GM23338 (cell line): ENCODE measurements around the gene SHPK. TPM values are rescaled to one million over a fixed set of nuclear protein-coding genes. Genes with fewer than 3 reads are reported as not detected.
"Not testable (repeated sequence)": the region's sequence is repeated elsewhere in the genome, so short reads cannot be mapped to it uniquely, and the experiment has no call there.

ENCODE experiments used
- ATAC-seq: fragments of 200-7000 bp; cut with Tn5 transposase; 3 replicates; pipeline ENCODE4 v1.9.1; 2020
- DNase-seq: peaks from one replicate; pipeline ENCODE4 v3.0.0-alpha.2; 2015; ENCODE audit warnings: low spot score
- H2AFZ ChIP-seq: fragments of 200-600 bp; sonication (generic); 2 replicates; pipeline ENCODE4 v1.8.0; 2016; ENCODE audit warnings: antibody characterized with exemption, mild to moderate bottlenecking, moderate library complexity
- H3F3A ChIP-seq: fragments of 200-600 bp; sonication (generic); replicated peaks from 2 replicates; pipeline ENCODE4 v1.8.0; 2017; ENCODE audit warnings: antibody characterized with exemption, mixed run types, low read depth
- H3K27ac ChIP-seq: fragments of 200-600 bp; sonication (generic); 2 replicates; pipeline ENCODE4 v1.6.1; 2016; ENCODE audit warnings: low read depth
- H3K27me3 ChIP-seq: fragments of 200-600 bp; sonication (generic); 2 replicates; pipeline ENCODE4 v1.8.0; 2016; ENCODE audit warnings: mild to moderate bottlenecking, mixed run types, moderate library complexity; ENCODE audit not compliant: insufficient read depth
- H3K36me3 ChIP-seq: fragments of 200-600 bp; sonication (generic); 2 replicates; pipeline ENCODE4 v1.8.0; 2016; ENCODE audit warnings: mild to moderate bottlenecking; ENCODE audit not compliant: insufficient read depth
- H3K4me1 ChIP-seq: fragments of 200-600 bp; sonication (generic); 2 replicates; pipeline ENCODE4 v1.8.0; 2016; ENCODE audit warnings: mild to moderate bottlenecking, moderate library complexity; ENCODE audit not compliant: insufficient read depth
- H3K4me2 ChIP-seq: fragments of 200-600 bp; sonication (generic); 2 replicates; pipeline ENCODE4 v1.7.1; 2017; ENCODE audit warnings: mixed run types
- H3K4me3 ChIP-seq: fragments of 200-600 bp; sonication (generic); 2 replicates; pipeline ENCODE4 v1.6.1; 2016; ENCODE audit warnings: mixed run types
- H3K79me2 ChIP-seq: fragments of 200-600 bp; sonication (generic); replicated peaks from 2 replicates; pipeline ENCODE4 v1.8.0; 2017; ENCODE audit warnings: mild to moderate bottlenecking; ENCODE audit not compliant: insufficient read depth
- H3K9me2 ChIP-seq: fragments of 200-600 bp; sonication (generic); 2 replicates; pipeline ENCODE4 v1.8.0; 2017; ENCODE audit not compliant: insufficient read depth
- H4K20me1 ChIP-seq: fragments of 200-600 bp; sonication (generic); replicated peaks from 2 replicates; pipeline ENCODE4 v1.8.0; 2017; ENCODE audit warnings: mild to moderate bottlenecking; ENCODE audit not compliant: insufficient read depth
- H3K27ac Mint-ChIP-seq: 2 replicates; pipeline ENCODE4 v1.8.0; 2020; ENCODE audit warnings: inconsistent platforms, mild to moderate bottlenecking, moderate library complexity, mixed read lengths
- H3K27me3 Mint-ChIP-seq: 3 replicates; pipeline ENCODE4 v1.8.0; 2022; ENCODE audit warnings: low read depth, mild to moderate bottlenecking, moderate library complexity, mixed read lengths, inconsistent platforms; ENCODE audit not compliant: insufficient read depth, poor library complexity
- H3K36me3 Mint-ChIP-seq: 3 replicates; pipeline ENCODE4 v1.8.0; 2021; ENCODE audit warnings: low read depth, mild to moderate bottlenecking, inconsistent platforms, moderate library complexity, mixed read lengths
- H3K4me1 Mint-ChIP-seq: 3 replicates; pipeline ENCODE4 v1.8.0; 2020; ENCODE audit warnings: mild to moderate bottlenecking, inconsistent platforms, mixed read lengths
- H3K4me3 Mint-ChIP-seq: 3 replicates; pipeline ENCODE4 v1.8.0; 2021; ENCODE audit warnings: moderate library complexity, mild to moderate bottlenecking, inconsistent platforms, mixed read lengths
- H3K9me3 Mint-ChIP-seq: 3 replicates; pipeline ENCODE4 v1.8.0; 2020; ENCODE audit warnings: moderate library complexity, mild to moderate bottlenecking, inconsistent platforms, mixed read lengths
- EZH2 ChIP-seq: fragments of 200-600 bp; sonication (generic); IDR thresholded peaks from one replicate; pipeline ENCODE4 v1.8.0; 2017; ENCODE audit warnings: antibody characterized with exemption, mild to moderate bottlenecking, low read depth; ENCODE audit not compliant: unreplicated experiment
- JUNB ChIP-seq: IDR thresholded peaks from one replicate; pipeline ENCODE4 v1.6.1; 2016; ENCODE audit warnings: antibody characterized with exemption; ENCODE audit not compliant: unreplicated experiment
- POLR2AphosphoS5 ChIP-seq: IDR thresholded peaks from 2 replicates; pipeline ENCODE4 v1.6.1; 2016; ENCODE audit warnings: antibody characterized with exemption, low read depth
- ZNF114 ChIP-seq: fragments of 250-450 bp; sonication (Bioruptor Pico); IDR thresholded peaks from 2 replicates; pipeline ENCODE4 v1.5.0; 2020; ENCODE audit warnings: mild to moderate bottlenecking, moderate library complexity
- polyA plus RNA-seq: library from polyadenylated mRNA; unstranded; fragments of >200 nt; fragmentation: Nextera tagmentation; extraction: Ambion mirVana; gene quantifications from 2 replicates; pipeline ENCODE4 v1.2.1, GENCODE V29; 2016
- total RNA-seq: library from RNA; depleted of rRNA; stranded (reverse); fragments of >200 nt; shearing (Covaris generic); gene quantifications from 2 replicates; pipeline ENCODE4 v1.2.3, GENCODE V29; 2014
- TF ChIP-seq, protein P1 (sequence below): fragments of 250-450 bp; sonication (Bioruptor Pico); IDR thresholded peaks from 2 replicates; pipeline ENCODE4 v1.5.0; 2020; ENCODE audit warnings: mild to moderate bottlenecking, moderate library complexity

The SHPK gene
- total and polyA plus RNA-seq, 2 experiments from 2014 or later = 11.5 to 34.3 TPM

DNA sequence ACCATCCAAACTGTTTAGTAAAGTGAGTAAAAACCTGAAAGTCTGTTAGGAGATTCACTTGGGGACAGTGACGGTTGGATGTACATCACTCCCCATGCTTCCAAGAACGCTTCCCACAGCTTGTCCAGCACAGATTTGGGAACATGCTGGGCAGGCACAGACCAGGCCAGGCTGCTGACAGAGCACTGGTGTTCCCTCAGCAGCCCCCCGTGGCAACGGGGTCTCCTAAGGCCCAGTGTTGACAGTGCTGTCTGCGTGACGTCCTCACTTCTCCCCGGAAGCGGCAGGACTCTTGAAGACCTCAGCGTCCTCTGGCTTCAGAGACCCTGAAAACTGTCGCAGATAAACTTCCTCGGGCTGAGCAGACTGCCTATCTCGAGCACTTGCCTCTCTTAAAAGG is 69.5 kb downstream of the SHPK start (continued):
- TF ChIP-seq, protein P1, sequence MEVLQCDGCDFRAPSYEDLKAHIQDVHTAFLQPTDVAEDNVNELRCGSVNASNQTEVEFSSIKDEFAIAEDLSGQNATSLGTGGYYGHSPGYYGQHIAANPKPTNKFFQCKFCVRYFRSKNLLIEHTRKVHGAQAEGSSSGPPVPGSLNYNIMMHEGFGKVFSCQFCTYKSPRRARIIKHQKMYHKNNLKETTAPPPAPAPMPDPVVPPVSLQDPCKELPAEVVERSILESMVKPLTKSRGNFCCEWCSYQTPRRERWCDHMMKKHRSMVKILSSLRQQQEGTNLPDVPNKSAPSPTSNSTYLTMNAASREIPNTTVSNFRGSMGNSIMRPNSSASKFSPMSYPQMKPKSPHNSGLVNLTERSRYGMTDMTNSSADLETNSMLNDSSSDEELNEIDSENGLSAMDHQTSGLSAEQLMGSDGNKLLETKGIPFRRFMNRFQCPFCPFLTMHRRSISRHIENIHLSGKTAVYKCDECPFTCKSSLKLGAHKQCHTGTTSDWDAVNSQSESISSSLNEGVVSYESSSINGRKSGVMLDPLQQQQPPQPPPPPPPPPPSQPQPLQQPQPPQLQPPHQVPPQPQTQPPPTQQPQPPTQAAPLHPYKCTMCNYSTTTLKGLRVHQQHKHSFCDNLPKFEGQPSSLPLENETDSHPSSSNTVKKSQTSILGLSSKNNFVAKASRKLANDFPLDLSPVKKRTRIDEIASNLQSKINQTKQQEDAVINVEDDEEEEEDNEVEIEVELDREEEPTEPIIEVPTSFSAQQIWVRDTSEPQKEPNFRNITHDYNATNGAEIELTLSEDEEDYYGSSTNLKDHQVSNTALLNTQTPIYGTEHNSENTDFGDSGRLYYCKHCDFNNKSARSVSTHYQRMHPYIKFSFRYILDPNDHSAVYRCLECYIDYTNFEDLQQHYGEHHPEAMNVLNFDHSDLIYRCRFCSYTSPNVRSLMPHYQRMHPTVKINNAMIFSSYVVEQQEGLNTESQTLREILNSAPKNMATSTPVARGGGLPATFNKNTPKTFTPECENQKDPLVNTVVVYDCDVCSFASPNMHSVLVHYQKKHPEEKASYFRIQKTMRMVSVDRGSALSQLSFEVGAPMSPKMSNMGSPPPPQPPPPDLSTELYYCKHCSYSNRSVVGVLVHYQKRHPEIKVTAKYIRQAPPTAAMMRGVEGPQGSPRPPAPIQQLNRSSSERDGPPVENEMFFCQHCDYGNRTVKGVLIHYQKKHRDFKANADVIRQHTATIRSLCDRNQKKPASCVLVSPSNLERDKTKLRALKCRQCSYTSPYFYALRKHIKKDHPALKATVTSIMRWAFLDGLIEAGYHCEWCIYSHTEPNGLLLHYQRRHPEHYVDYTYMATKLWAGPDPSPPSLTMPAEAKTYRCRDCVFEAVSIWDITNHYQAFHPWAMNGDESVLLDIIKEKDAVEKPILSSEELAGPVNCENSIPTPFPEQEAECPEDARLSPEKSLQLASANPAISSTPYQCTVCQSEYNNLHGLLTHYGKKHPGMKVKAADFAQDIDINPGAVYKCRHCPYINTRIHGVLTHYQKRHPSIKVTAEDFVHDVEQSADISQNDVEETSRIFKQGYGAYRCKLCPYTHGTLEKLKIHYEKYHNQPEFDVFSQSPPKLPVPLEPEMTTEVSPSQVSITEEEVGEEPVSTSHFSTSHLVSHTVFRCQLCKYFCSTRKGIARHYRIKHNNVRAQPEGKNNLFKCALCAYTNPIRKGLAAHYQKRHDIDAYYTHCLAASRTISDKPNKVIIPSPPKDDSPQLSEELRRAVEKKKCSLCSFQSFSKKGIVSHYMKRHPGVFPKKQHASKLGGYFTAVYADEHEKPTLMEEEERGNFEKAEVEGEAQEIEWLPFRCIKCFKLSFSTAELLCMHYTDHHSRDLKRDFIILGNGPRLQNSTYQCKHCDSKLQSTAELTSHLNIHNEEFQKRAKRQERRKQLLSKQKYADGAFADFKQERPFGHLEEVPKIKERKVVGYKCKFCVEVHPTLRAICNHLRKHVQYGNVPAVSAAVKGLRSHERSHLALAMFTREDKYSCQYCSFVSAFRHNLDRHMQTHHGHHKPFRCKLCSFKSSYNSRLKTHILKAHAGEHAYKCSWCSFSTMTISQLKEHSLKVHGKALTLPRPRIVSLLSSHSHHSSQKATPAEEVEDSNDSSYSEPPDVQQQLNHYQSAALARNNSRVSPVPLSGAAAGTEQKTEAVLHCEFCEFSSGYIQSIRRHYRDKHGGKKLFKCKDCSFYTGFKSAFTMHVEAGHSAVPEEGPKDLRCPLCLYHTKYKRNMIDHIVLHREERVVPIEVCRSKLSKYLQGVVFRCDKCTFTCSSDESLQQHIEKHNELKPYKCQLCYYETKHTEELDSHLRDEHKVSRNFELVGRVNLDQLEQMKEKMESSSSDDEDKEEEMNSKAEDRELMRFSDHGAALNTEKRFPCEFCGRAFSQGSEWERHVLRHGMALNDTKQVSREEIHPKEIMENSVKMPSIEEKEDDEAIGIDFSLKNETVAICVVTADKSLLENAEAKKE (CRISPR knock-in tag) = no peak
- TF ChIP-seq POLR2AphosphoS5 = no peak
- no peak for TF ChIP-seq JUNB
- TF ChIP-seq EZH2 = no peak

DNA sequence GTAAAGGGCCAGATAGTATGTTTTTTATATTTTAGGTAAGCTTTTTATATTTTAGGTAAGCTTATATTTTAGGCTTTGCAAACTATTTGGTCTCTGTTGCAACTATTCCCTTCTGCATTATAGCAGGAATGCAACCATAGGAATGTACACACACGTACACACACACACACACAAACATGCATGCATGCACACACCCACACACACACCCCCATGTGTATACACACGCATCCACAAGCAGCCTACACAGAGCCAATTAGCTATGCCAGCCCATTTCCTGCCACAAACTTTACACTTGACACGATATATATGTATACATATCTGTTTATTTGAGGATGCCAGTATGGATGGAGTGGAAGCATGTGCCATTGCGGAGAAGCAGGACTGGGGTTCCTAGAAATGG is 70.9 kb downstream of the SHPK start:
- Histone ChIP-seq H3K27me3 (no peaks in the 10 kb centered on the region), H2AFZ (no peak overlapping the region), H3F3A (no peaks in the 10 kb centered on the region), H3K4me2 (no peak overlapping the region), H4K20me1 (no peaks in the 10 kb centered on the region), H3K4me1 (no peaks in the 10 kb centered on the region), H3K9me2 (no peaks in the 10 kb centered on the region), H3K36me3 (no peaks in the 10 kb centered on the region), H3K79me2 (no peaks in the 10 kb centered on the region), H3K4me3 (no peak overlapping the region), H3K27ac (no peak overlapping the region)
- Mint-ChIP-seq H3K27ac (no peak overlapping the region), H3K4me3 (no peak overlapping the region), H3K36me3 (peaks cover 25% of the 10 kb centered on the region), H3K4me1 (no peaks in the 10 kb centered on the region), H3K9me3 (0 out of 3 replicates have a peak, but pooled peaks cover 3% of the 10 kb centered on the region), H3K27me3 (peaks cover 8% of the 10 kb centered on the region)
- ATAC-seq (no peak), DNase-seq (no peak)
- TF ChIP-seq ZNF114 (CRISPR knock-in tag) = no peak
- TF ChIP-seq, protein P1 (CRISPR knock-in tag) = no peak

DNA sequence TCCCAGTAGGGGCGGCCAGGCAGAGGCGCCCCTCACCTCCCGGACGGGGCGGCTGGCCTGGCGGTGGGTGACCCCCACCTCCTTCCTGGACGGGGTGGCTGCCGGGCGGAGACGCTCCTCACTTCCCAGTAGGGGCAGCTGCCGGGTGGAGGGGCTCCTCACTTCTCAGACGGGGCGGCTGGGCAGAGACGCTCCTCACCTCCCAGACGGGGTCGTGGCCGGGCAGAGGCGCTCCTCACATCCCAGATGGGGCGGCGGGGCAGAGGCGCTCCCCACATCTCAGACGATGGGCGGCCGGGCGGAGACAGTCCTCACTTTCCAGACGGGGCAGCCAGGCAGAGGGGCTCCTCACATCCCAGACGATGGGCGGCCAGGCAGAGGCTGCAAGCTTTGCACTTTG is 71.8 kb downstream of the SHPK start:
- H3K4me1 Mint-ChIP-seq, H3K36me3 ChIP-seq, H3K4me2 ChIP-seq, H3K4me3 ChIP-seq, ATAC-seq, H3K27ac Mint-ChIP-seq, H2AFZ ChIP-seq, DNase-seq, H3K27ac ChIP-seq, H3K9me2 ChIP-seq, H3F3A ChIP-seq, H3K9me3 Mint-ChIP-seq, H3K27me3 Mint-ChIP-seq, H3K4me1 ChIP-seq, H3K4me3 Mint-ChIP-seq, H3K79me2 ChIP-seq, H3K27me3 ChIP-seq, H4K20me1 ChIP-seq: not testable (repeated sequence)
- peaks cover 18% of the 10 kb centered on the region for H3K36me3 Mint-ChIP-seq
